K562 (cell line): ENCODE measurements around the gene TMEM41B. TPM values are rescaled to one million over a fixed set of nuclear protein-coding genes. Genes with fewer than 3 reads are reported as not detected.
A peak's percentile ranks its signal among the peaks of the same experiment; 100 is the strongest.
"Not testable (repeated sequence)": the region's sequence is repeated elsewhere in the genome, so short reads cannot be mapped to it uniquely, and the experiment has no call there.

ENCODE experiments used
- ATAC-seq: fragments of 200-7000 bp; cut with Tn5 transposase; 3 replicates; pipeline ENCODE4 v1.9.1; 2020; ENCODE audit warnings: moderate library complexity
- BruUV-seq: library from RNA; stranded (reverse); fragments of 400-500 nt; replicated peaks from 2 replicates; lab custom pipeline; 2021; lab: Mats Ljungman, UMichigan
- CTCF ChIA-PET: fragments of 300-600 bp; formaldehyde crosslinking; extraction: SDS; loops from one replicate; lab custom pipeline; 2021; ENCODE audit warnings: low intra/inter-chr PET ratio; lab: Yijun Ruan, JAX
- POLR2A ChIA-PET: fragments of 300-600, 350-650 bp; sonication (Branson Sonifier 250); formaldehyde crosslinking; extraction: SDS; loops from one replicate; lab custom pipeline; 2021; ENCODE audit warnings: antibody characterized with exemption, inconsistent platforms; lab: Yijun Ruan, JAX
- DNase-seq, 4 experiments: peaks; one replicate each; pipeline versions ENCODE4 v3.0.0 to v3.0.0-alpha.2; 2011 to 2018; ENCODE audit warnings: low spot score in 3 of 4, mixed read lengths in 3 of 4; ENCODE audit errors: extremely low read depth in 1 of 4
- FAIRE-seq: peaks from 2 replicates; lab custom pipeline; 2011; peaks lifted over from hg19 to GRCh38; lab: Jason Lieb, UNC
- H2AFZ ChIP-seq: 2 replicates; pipeline ENCODE4 v1.6.0; 2011; ENCODE audit warnings: low read depth, low read length, control low read depth, inconsistent platforms
- H3K27ac ChIP-seq: fragments of 200-600 bp; 3 replicates; pipeline ENCODE4 v1.8.0; 2011; ENCODE audit warnings: low read depth, mild to moderate bottlenecking, control low read depth, inconsistent platforms, low read length, moderate library complexity, mixed read lengths; ENCODE audit errors: extremely low read depth
- H3K27me3 ChIP-seq, 2 experiments: fragments of 300-600 bp in 1 of 2; 2 replicates in 1 of 2; 3 replicates in 1 of 2; pipeline versions ENCODE4 v1.6.0 to v1.8.0; 2011; ENCODE audit warnings: inconsistent platforms in 2 of 2, low read length in 2 of 2, mild to moderate bottlenecking in 1 of 2, mixed read lengths in 1 of 2, moderate library complexity in 1 of 2; ENCODE audit not compliant: control insufficient read depth in 2 of 2, insufficient read depth in 2 of 2
- H3K36me3 ChIP-seq: fragments of 300-600 bp; 3 replicates; pipeline ENCODE4 v1.8.0; 2011; ENCODE audit warnings: mild to moderate bottlenecking, low read length, inconsistent platforms; ENCODE audit not compliant: control insufficient read depth, insufficient read depth
- H3K4me1 ChIP-seq, 2 experiments: fragments of 200-600 bp in 1 of 2; replicated peaks in 1 of 2; 2 replicates in 1 of 2; 3 replicates in 1 of 2; pipeline versions ENCODE4 v1.5.1 to v1.8.0; 2011; ENCODE audit warnings: inconsistent platforms in 2 of 2, low read length in 2 of 2, mild to moderate bottlenecking in 1 of 2, mixed read lengths in 1 of 2, moderate library complexity in 1 of 2; ENCODE audit not compliant: control insufficient read depth in 2 of 2, insufficient read depth in 2 of 2
- H3K4me2 ChIP-seq: 2 replicates; pipeline ENCODE4 v1.6.1; 2011; ENCODE audit warnings: low read length, control low read depth, inconsistent platforms, mixed read lengths; ENCODE audit not compliant: insufficient read depth
- H3K4me3 ChIP-seq: fragments of 200-600 bp; sonication (generic), shearing (Covaris generic); 2 replicates; pipeline ENCODE4 v1.5.1; 2016; ENCODE audit warnings: control low read depth, inconsistent platforms
- H3K79me2 ChIP-seq: fragments of 200-600 bp; 3 replicates; pipeline ENCODE4 v1.8.0; 2011; ENCODE audit warnings: low read length, inconsistent platforms; ENCODE audit not compliant: control insufficient read depth, insufficient read depth
- H3K9ac ChIP-seq, 2 experiments: 2 replicates each; pipeline versions ENCODE4 v1.6.0 to v1.6.1; 2011; ENCODE audit warnings: low read depth in 2 of 2, low read length in 2 of 2, control low read depth in 1 of 2, inconsistent platforms in 1 of 2, mild to moderate bottlenecking in 1 of 2, mixed read lengths in 1 of 2; ENCODE audit not compliant: insufficient read depth in 1 of 2
- H3K9me1 ChIP-seq: one replicate; pipeline ENCODE4 v1.6.0; 2011; ENCODE audit warnings: inconsistent platforms, mild to moderate bottlenecking, low read length, moderate library complexity; ENCODE audit not compliant: control insufficient read depth, insufficient read depth
- H3K9me3 ChIP-seq: replicated peaks from 2 replicates; pipeline ENCODE4 v1.5.1; 2011; ENCODE audit warnings: low read depth, low read length, inconsistent platforms; ENCODE audit not compliant: control insufficient read depth, insufficient read depth
- H4K20me1 ChIP-seq: replicated peaks from 2 replicates; pipeline ENCODE4 v1.6.1; 2011; ENCODE audit warnings: low read length, inconsistent platforms, mixed read lengths; ENCODE audit not compliant: control insufficient read depth, insufficient read depth
- BCOR ChIP-seq: fragments of 450-650 bp; IDR thresholded peaks from 2 replicates; pipeline ENCODE4 v1.6.1; 2016
- KDM1A ChIP-seq, 2 experiments: fragments of 450-650 bp; IDR thresholded peaks; 2 replicates each; pipeline ENCODE4 v1.6.1; 2016; ENCODE audit warnings: mild to moderate bottlenecking in 2 of 2
- MAX ChIP-seq: sonication (generic); formaldehyde crosslinking; IDR thresholded peaks from 2 replicates; pipeline ENCODE4 v1.9.0; 2022; ENCODE audit warnings: mild to moderate bottlenecking, missing genetic modification reagents
- MTF1 ChIP-seq: fragments of 250-450 bp; sonication (Bioruptor Pico); IDR thresholded peaks from 2 replicates; pipeline ENCODE4 v1.9.0; 2021; ENCODE audit warnings: moderate library complexity, mild to moderate bottlenecking, inconsistent platforms, borderline replicate concordance
- POU5F1 ChIP-seq: fragments of 150-350 bp; IDR thresholded peaks from 2 replicates; pipeline ENCODE4 v1.6.1; 2014; ENCODE audit warnings: borderline replicate concordance, low read length, low read depth, mild to moderate bottlenecking; ENCODE audit not compliant: partially characterized antibody
- RBM25 ChIP-seq: fragments of 200-400 bp; formaldehyde crosslinking; IDR thresholded peaks from 2 replicates; pipeline ENCODE4 v1.6.1; 2018; ENCODE audit warnings: low read length, low read depth, moderate library complexity; ENCODE audit not compliant: severe bottlenecking
- RBM34 ChIP-seq: fragments of 200-400 bp; formaldehyde crosslinking; IDR thresholded peaks from 2 replicates; pipeline ENCODE4 v1.6.1; 2018; ENCODE audit warnings: low read length, borderline replicate concordance; ENCODE audit not compliant: insufficient read depth
- SMARCA5 ChIP-seq: fragments of 450-650 bp; IDR thresholded peaks from 2 replicates; pipeline ENCODE4 v1.6.1; 2016
- SP1 ChIP-seq: sonication (generic); formaldehyde crosslinking; IDR thresholded peaks from 2 replicates; pipeline ENCODE4 v1.8.1; 2022; ENCODE audit warnings: mild to moderate bottlenecking, missing genetic modification reagents
- SPI1 ChIP-seq: IDR thresholded peaks from 2 replicates; pipeline ENCODE4 v1.6.1; 2011; ENCODE audit warnings: low read depth, low read length, control low read depth, borderline replicate concordance
- ZNF146 ChIP-seq: IDR thresholded peaks from one replicate; pipeline ENCODE4 v1.6.1; 2018; ENCODE audit warnings: missing compliant biosample characterization; ENCODE audit not compliant: unreplicated experiment
- ZNF263 ChIP-seq: sonication (generic); formaldehyde crosslinking; IDR thresholded peaks from 2 replicates; pipeline ENCODE4 v1.8.0; 2022; ENCODE audit warnings: mild to moderate bottlenecking, missing genetic modification reagents, borderline replicate concordance
- ZNF699 ChIP-seq: fragments of 250-450 bp; sonication (Bioruptor Pico); IDR thresholded peaks from 2 replicates; pipeline ENCODE4 v1.8.0; 2021; ENCODE audit warnings: mild to moderate bottlenecking, moderate library complexity; ENCODE audit not compliant: insufficient replicate concordance
- ZNF76 ChIP-seq: fragments of 250-450 bp; sonication (Bioruptor Pico); IDR thresholded peaks from 2 replicates; pipeline ENCODE4 v1.4.0; 2020; ENCODE audit warnings: mild to moderate bottlenecking, moderate library complexity, borderline replicate concordance
- WGBS: fragments of 100-300 bp; shearing (Covaris generic); methylation state at CpG from one replicate; pipeline ENCODE4 v1.1.6; 2016; ENCODE audit warnings: low coverage, mixed read lengths; ENCODE audit not compliant: insufficient coverage; ENCODE audit errors: missing lambda C conversion rate; 5-methylcytosine and 5-hydroxymethylcytosine counted together
- in situ Hi-C: fragments of 300-500 bp; cut with MboI; formaldehyde crosslinking; loops from 4 replicates; pipeline ENCODE4 v1.15.0; 2018; ENCODE audit warnings: inconsistent platforms, mixed read lengths
- intact Hi-C: fragments of 100-400 bp; cut with micrococcal nuclease; formaldehyde crosslinking; loops from 2 replicates; pipeline ENCODE4 v1.14.2; 2022
- polyA plus RNA-seq, 8 experiments: library from polyadenylated mRNA; depleted of rRNA in 4 of 8; stranded (reverse) in 5 of 8; unstranded in 3 of 8; fragments of >200 nt; fragmentation: Nextera tagmentation in 2 of 8; fragmentation: Illumina TruSeq in 1 of 8; extraction: Ambion mirVana in 2 of 8; extraction: Trizol in 1 of 8; gene quantifications; 2 replicates each; pipeline versions ENCODE4 v1.2.1 to v1.2.3, GENCODE V29; 2011 to 2014; ENCODE audit warnings: inconsistent platforms in 1 of 8, missing spikeins in 1 of 8
- total RNA-seq, 7 experiments: library from RNA; depleted of rRNA in 6 of 7; stranded (reverse); fragments of >200 nt in 6 of 7; fragmentation: Illumina TruSeq in 2 of 7; extraction: Trizol in 2 of 7; gene quantifications; 2 replicates each; pipeline versions ENCODE4 v1.2.1 to v1.2.3, GENCODE V29; 2011 to 2021; ENCODE audit warnings: low replicate concordance in 1 of 7
- TF ChIP-seq, protein P1 (sequence below): sonication (generic); formaldehyde crosslinking; IDR thresholded peaks from 2 replicates; pipeline ENCODE4 v1.8.1; 2023; ENCODE audit warnings: mild to moderate bottlenecking, missing genetic modification reagents

The TMEM41B gene
- total and polyA plus RNA-seq, 9 of the 15 experiments (the other 6 are each of a cell fraction or from before 2014, with no cell fraction given) = 17.1 to 89.6 (median 48.7) TPM

DNA sequence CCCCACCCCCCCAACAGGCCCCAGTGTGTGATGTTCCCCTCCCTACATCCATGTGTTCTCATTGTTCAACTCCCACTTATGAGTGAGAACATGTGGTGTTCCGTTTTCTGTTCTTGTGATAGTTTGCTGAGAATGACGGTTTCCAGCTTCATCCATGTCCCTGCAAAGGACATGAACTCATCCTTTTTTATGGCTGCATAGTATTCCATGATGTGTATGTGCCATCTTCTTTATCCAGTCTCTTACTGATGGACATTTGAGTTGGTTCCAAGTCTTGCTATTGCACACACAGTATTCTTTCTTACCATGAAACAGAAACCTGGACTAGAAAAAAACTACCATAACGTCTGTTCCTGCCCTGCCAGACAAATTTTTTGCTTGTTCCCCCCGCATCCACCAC lies 56.1 kb downstream of the TMEM41B start:
- H2AFZ ChIP-seq, H3K27me3 ChIP-seq, H3K4me3 ChIP-seq, H3K4me2 ChIP-seq, H4K20me1 ChIP-seq, H3K9me1 ChIP-seq, ATAC-seq, in situ Hi-C loops, CTCF ChIA-PET, FAIRE-seq, H3K9ac ChIP-seq, H3K4me1 ChIP-seq, intact Hi-C loops, H3K9me3 ChIP-seq, BruUV-seq, H3K27ac ChIP-seq, DNase-seq, POLR2A ChIA-PET: not testable (repeated sequence)
- H3K79me2 ChIP-seq = peaks cover 76% of the 10 kb centered on the region
- peaks cover 19% of the 10 kb centered on the region; the same call in 2 of the 3 replicates for H3K36me3 ChIP-seq
- WGBS = 89% methylated on average over 4 of the region's 4 CpGs
- peak; percentile 39 for TF ChIP-seq RBM25
- TF ChIP-seq ZNF146 (CRISPR knock-in tag) = peak; percentile 95
- TF ChIP-seq KDM1A (IDR thresholded peaks at IDR 0.05) = peak; percentile 21 to 35; a peak in 1 of 4 replicates
- peak; percentile 34; the same call in 1 of the 2 replicates for TF ChIP-seq BCOR
- TF ChIP-seq SMARCA5 = peak; percentile 33; the same call in 1 of the 2 replicates

- POLR2A ChIA-PET = interaction anchor here (0.6 to 4.1 kb wide), 3 partner anchors 10 to 46 kb away, joined by 3 to 25 read pairs (median 12); partner anchors contain the start of gene DENND5A
- ATAC-seq (no peak), FAIRE-seq (no peak), DNase-seq (no peak)
- Histone ChIP-seq H4K20me1 (no peaks in the 10 kb centered on the region), H3K36me3 (peaks cover 19% of the 10 kb centered on the region; the same call in 2 of the 3 replicates), H3K9me1 (no peaks in the 10 kb centered on the region), H3K27ac (no peak overlapping the region), H3K27me3 (no peaks in the 10 kb centered on the region), H3K9ac (no peak overlapping the region), H3K4me1 (peaks cover 0 to 3% of the 10 kb centered on the region in 2 experiments; a peak in 3 of 5 replicates), H3K4me3 (no peak overlapping the region), H3K4me2 (no peak overlapping the region), H2AFZ (no peak overlapping the region), H3K9me3 (no peaks in the 10 kb centered on the region), H3K79me2 (peaks cover 70% of the 10 kb centered on the region)
- intact Hi-C loops = no loop called here
- CTCF ChIA-PET = no interaction called here
- in situ Hi-C loops = no loop called here
- 78% methylated on average over 3 of the region's 3 CpGs for WGBS
- BruUV-seq = no TSS peak
- TF ChIP-seq POU5F1 (no peak), MTF1 (no peak), ZNF699 (CRISPR knock-in tag) (no peak), SPI1 (no peak), MAX (CRISPR knock-in tag) (no peak), ZNF263 (CRISPR knock-in tag) (no peak), ZNF76 (no peak), RBM34 (no peak), SP1 (no peak)
- TF ChIP-seq, protein P1, sequence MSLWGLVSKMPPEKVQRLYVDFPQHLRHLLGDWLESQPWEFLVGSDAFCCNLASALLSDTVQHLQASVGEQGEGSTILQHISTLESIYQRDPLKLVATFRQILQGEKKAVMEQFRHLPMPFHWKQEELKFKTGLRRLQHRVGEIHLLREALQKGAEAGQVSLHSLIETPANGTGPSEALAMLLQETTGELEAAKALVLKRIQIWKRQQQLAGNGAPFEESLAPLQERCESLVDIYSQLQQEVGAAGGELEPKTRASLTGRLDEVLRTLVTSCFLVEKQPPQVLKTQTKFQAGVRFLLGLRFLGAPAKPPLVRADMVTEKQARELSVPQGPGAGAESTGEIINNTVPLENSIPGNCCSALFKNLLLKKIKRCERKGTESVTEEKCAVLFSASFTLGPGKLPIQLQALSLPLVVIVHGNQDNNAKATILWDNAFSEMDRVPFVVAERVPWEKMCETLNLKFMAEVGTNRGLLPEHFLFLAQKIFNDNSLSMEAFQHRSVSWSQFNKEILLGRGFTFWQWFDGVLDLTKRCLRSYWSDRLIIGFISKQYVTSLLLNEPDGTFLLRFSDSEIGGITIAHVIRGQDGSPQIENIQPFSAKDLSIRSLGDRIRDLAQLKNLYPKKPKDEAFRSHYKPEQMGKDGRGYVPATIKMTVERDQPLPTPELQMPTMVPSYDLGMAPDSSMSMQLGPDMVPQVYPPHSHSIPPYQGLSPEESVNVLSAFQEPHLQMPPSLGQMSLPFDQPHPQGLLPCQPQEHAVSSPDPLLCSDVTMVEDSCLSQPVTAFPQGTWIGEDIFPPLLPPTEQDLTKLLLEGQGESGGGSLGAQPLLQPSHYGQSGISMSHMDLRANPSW (CRISPR knock-in tag) = no peak
Measured at GRCh38 chr11:9254416-9254815, 60.0 kb downstream of the TMEM41B start.
